ENCODE measurements around the gene MALSU1. TPM values are rescaled to one million over a fixed set of nuclear protein-coding genes. Genes with fewer than 3 reads are reported as not detected.

Gene MALSU1
- total RNA-seq, 1 donor from 2014 or later = 40.9 TPM

GRCh38 chr7:23356168-23356567 lies 57.0 kb downstream of the MALSU1 start:
- no peak for DNase-seq (ENCODE audit: low spot score)
- no peak for TF ChIP-seq CTCF (IDR thresholded peaks at IDR 0.05)
- Mint-ChIP-seq H3K4me3 (ENCODE audit: unreplicated experiment) (no peak overlapping the region), H3K36me3 (ENCODE audit: low read depth) (peaks cover 3% of the 10 kb centered on the region), H3K27ac (ENCODE audit: unreplicated experiment) (no peak overlapping the region), H3K27me3 (ENCODE audit: low read depth) (no peaks in the 10 kb centered on the region), H3K9me3 (ENCODE audit: low read depth) (peaks cover 3% of the 10 kb centered on the region), H3K4me1 (ENCODE audit: low read depth) (peaks cover 42% of the 10 kb centered on the region)

- H3K36me3 Mint-ChIP-seq (ENCODE audit: low read depth) = peaks cover 3% of the 10 kb centered on the region
- H3K27ac Mint-ChIP-seq (ENCODE audit: unreplicated experiment) = no peak overlapping the region
- DNase-seq (ENCODE audit: low spot score) = no peak
- H3K27me3 Mint-ChIP-seq (ENCODE audit: low read depth) = no peaks in the 10 kb centered on the region
- H3K4me1 Mint-ChIP-seq (ENCODE audit: low read depth) = peaks cover 39% of the 10 kb centered on the region
- H3K9me3 Mint-ChIP-seq (ENCODE audit: low read depth) = peaks cover 3% of the 10 kb centered on the region
- no peak for TF ChIP-seq CTCF (IDR thresholded peaks at IDR 0.05)
- H3K4me3 Mint-ChIP-seq (ENCODE audit: unreplicated experiment) = no peak overlapping the region
Observed at GRCh38 chr7:23356726-23357125, 57.6 kb downstream of the MALSU1 start.

GRCh38 chr7:23357190-23358093 lies 58.3 kb downstream of the MALSU1 start:
- H3K4me3 Mint-ChIP-seq (ENCODE audit: unreplicated experiment) = no peak overlapping the region
- TF ChIP-seq CTCF (IDR thresholded peaks at IDR 0.05) = peak; percentile 86
- peaks cover 3% of the 10 kb centered on the region for H3K9me3 Mint-ChIP-seq (ENCODE audit: low read depth)
- peaks cover 4% of the 10 kb centered on the region for H3K36me3 Mint-ChIP-seq (ENCODE audit: low read depth)
- no peaks in the 10 kb centered on the region for H3K27me3 Mint-ChIP-seq (ENCODE audit: low read depth)
- peak overlapping the region; percentile 83 for H3K27ac Mint-ChIP-seq (ENCODE audit: unreplicated experiment)
- H3K4me1 Mint-ChIP-seq (ENCODE audit: low read depth) = peaks cover 36% of the 10 kb centered on the region
- DNase-seq (ENCODE audit: low spot score) = no peak

GRCh38 chr7:23358152-23358674 lies 59.1 kb downstream of the MALSU1 start:
- Mint-ChIP-seq H3K27ac (ENCODE audit: unreplicated experiment) (peak overlapping the region; percentile 22), H3K4me1 (ENCODE audit: low read depth) (peaks cover 36% of the 10 kb centered on the region), H3K36me3 (ENCODE audit: low read depth) (peaks cover 4% of the 10 kb centered on the region)

More at GRCh38 chr7:23358152-23358674, 59.1 kb downstream of the MALSU1 start:
- no peak for DNase-seq (ENCODE audit: low spot score)
- no peak overlapping the region for H3K4me3 Mint-ChIP-seq (ENCODE audit: unreplicated experiment)
- no peaks in the 10 kb centered on the region for H3K27me3 Mint-ChIP-seq (ENCODE audit: low read depth)
- H3K9me3 Mint-ChIP-seq (ENCODE audit: low read depth) = peaks cover 3% of the 10 kb centered on the region
- TF ChIP-seq CTCF (IDR thresholded peaks at IDR 0.05) = no peak

Other genes with a start within 250 kb of the MALSU1 start
- gene KLHL7, start 193.6 kb upstream of the MALSU1 start, total RNA-seq = 38.1 to 45.5 TPM (median 38.9 TPM) in 3 replicates
- 22.4 to 25.6 TPM (median 25.4 TPM) in 3 replicates for gene NUP42, start 117.3 kb upstream of the MALSU1 start, total RNA-seq
- gene GPNMB, start 52.6 kb upstream of the MALSU1 start, total RNA-seq = 128 to 162 TPM (median 139 TPM) in 3 replicates
- gene IGF2BP3, start 171.2 kb downstream of the MALSU1 start, total RNA-seq = 47.9 to 55.4 TPM (median 53.0 TPM) in 3 replicates
- gene TRA2A, start 232.6 kb downstream of the MALSU1 start, total RNA-seq = 58.3 to 93.2 TPM (median 60.9 TPM) in 3 replicates

All from chondrocyte (in vitro differentiated cells).